Measurements from ENCODE around the gene CCT6B.

DNA sequence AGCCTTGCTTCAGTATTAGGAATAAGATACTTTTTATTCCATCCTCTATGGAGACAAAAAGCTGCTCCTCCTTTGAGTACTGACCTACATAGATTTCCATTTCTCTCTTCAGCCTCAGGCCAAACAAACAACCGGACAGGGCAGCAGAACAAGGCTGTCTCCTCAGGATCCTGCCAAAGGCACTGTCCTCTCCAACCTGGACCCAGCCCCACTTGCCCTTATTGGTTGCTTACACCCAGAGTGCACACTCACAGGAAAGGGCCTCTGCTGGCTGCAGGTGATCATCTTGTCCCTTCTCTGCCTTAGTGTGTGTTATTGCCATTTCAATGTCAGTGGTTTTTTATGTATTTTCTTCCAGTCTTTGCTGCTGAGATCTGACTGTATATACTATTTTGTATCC, 45.7 kb upstream of the CCT6B start:
- TF ChIP-seq POLR2AphosphoS5 (IDR thresholded peaks at IDR 0.05): no peak
- TF ChIP-seq CTCF (IDR thresholded peaks at IDR 0.05 in 8 of 11, conservative IDR thresholded peaks at IDR 0.05 in 3 of 11): no peak
- no peak for TF ChIP-seq POLR2A (IDR thresholded peaks at IDR 0.05)
